K562 (cell line): ENCODE measurements around the gene ACSF3. TPM values are rescaled to one million over a fixed set of nuclear protein-coding genes. Genes with fewer than 3 reads are reported as not detected.
A peak's percentile ranks its signal among the peaks of the same experiment; 100 is the strongest.

Experiments used
- ATAC-seq: fragments of 200-7000 bp; cut with Tn5 transposase; 3 replicates; pipeline ENCODE4 v1.9.1; 2020; ENCODE audit warnings: moderate library complexity
- BruUV-seq: library from RNA; stranded (reverse); fragments of 400-500 nt; replicated peaks from 2 replicates; lab custom pipeline; 2021; lab: Mats Ljungman, UMichigan
- CTCF ChIA-PET: fragments of 300-600 bp; formaldehyde crosslinking; extraction: SDS; loops from one replicate; lab custom pipeline; 2021; ENCODE audit warnings: low intra/inter-chr PET ratio; lab: Yijun Ruan, JAX
- POLR2A ChIA-PET: fragments of 300-600, 350-650 bp; sonication (Branson Sonifier 250); formaldehyde crosslinking; extraction: SDS; loops from one replicate; lab custom pipeline; 2021; ENCODE audit warnings: antibody characterized with exemption, inconsistent platforms; lab: Yijun Ruan, JAX
- DNase-seq, 4 experiments: peaks; one replicate each; pipeline versions ENCODE4 v3.0.0 to v3.0.0-alpha.2; 2011 to 2018; ENCODE audit warnings: low spot score in 3 of 4, mixed read lengths in 3 of 4; ENCODE audit errors: extremely low read depth in 1 of 4
- FAIRE-seq: peaks from 2 replicates; lab custom pipeline; 2011; peaks lifted over from hg19 to GRCh38; lab: Jason Lieb, UNC
- H2AFZ ChIP-seq: 2 replicates; pipeline ENCODE4 v1.6.0; 2011; ENCODE audit warnings: low read depth, low read length, control low read depth, inconsistent platforms
- H3K27ac ChIP-seq: fragments of 200-600 bp; 3 replicates; pipeline ENCODE4 v1.8.0; 2011; ENCODE audit warnings: low read depth, mild to moderate bottlenecking, control low read depth, inconsistent platforms, low read length, moderate library complexity, mixed read lengths; ENCODE audit errors: extremely low read depth
- H3K27me3 ChIP-seq, 2 experiments: fragments of 300-600 bp in 1 of 2; 2 replicates in 1 of 2; 3 replicates in 1 of 2; pipeline versions ENCODE4 v1.6.0 to v1.8.0; 2011; ENCODE audit warnings: inconsistent platforms in 2 of 2, low read length in 2 of 2, mild to moderate bottlenecking in 1 of 2, mixed read lengths in 1 of 2, moderate library complexity in 1 of 2; ENCODE audit not compliant: control insufficient read depth in 2 of 2, insufficient read depth in 2 of 2
- H3K36me3 ChIP-seq: fragments of 300-600 bp; 3 replicates; pipeline ENCODE4 v1.8.0; 2011; ENCODE audit warnings: mild to moderate bottlenecking, low read length, inconsistent platforms; ENCODE audit not compliant: control insufficient read depth, insufficient read depth
- H3K4me1 ChIP-seq, 2 experiments: fragments of 200-600 bp in 1 of 2; replicated peaks in 1 of 2; 2 replicates in 1 of 2; 3 replicates in 1 of 2; pipeline versions ENCODE4 v1.5.1 to v1.8.0; 2011; ENCODE audit warnings: inconsistent platforms in 2 of 2, low read length in 2 of 2, mild to moderate bottlenecking in 1 of 2, mixed read lengths in 1 of 2, moderate library complexity in 1 of 2; ENCODE audit not compliant: control insufficient read depth in 2 of 2, insufficient read depth in 2 of 2
- H3K4me2 ChIP-seq: 2 replicates; pipeline ENCODE4 v1.6.1; 2011; ENCODE audit warnings: low read length, control low read depth, inconsistent platforms, mixed read lengths; ENCODE audit not compliant: insufficient read depth
- H3K4me3 ChIP-seq: fragments of 200-600 bp; sonication (generic), shearing (Covaris generic); 2 replicates; pipeline ENCODE4 v1.5.1; 2016; ENCODE audit warnings: control low read depth, inconsistent platforms
- H3K79me2 ChIP-seq: fragments of 200-600 bp; 3 replicates; pipeline ENCODE4 v1.8.0; 2011; ENCODE audit warnings: low read length, inconsistent platforms; ENCODE audit not compliant: control insufficient read depth, insufficient read depth
- H3K9ac ChIP-seq, 2 experiments: 2 replicates each; pipeline versions ENCODE4 v1.6.0 to v1.6.1; 2011; ENCODE audit warnings: low read depth in 2 of 2, low read length in 2 of 2, control low read depth in 1 of 2, inconsistent platforms in 1 of 2, mild to moderate bottlenecking in 1 of 2, mixed read lengths in 1 of 2; ENCODE audit not compliant: insufficient read depth in 1 of 2
- H3K9me1 ChIP-seq: one replicate; pipeline ENCODE4 v1.6.0; 2011; ENCODE audit warnings: inconsistent platforms, mild to moderate bottlenecking, low read length, moderate library complexity; ENCODE audit not compliant: control insufficient read depth, insufficient read depth
- H3K9me3 ChIP-seq: replicated peaks from 2 replicates; pipeline ENCODE4 v1.5.1; 2011; ENCODE audit warnings: low read depth, low read length, inconsistent platforms; ENCODE audit not compliant: control insufficient read depth, insufficient read depth
- H4K20me1 ChIP-seq: replicated peaks from 2 replicates; pipeline ENCODE4 v1.6.1; 2011; ENCODE audit warnings: low read length, inconsistent platforms, mixed read lengths; ENCODE audit not compliant: control insufficient read depth, insufficient read depth
- CBX3 ChIP-seq, 2 experiments: IDR thresholded peaks; 1 replicate in 1 of 2; 2 replicates in 1 of 2; pipeline ENCODE4 v1.6.1; 2012; ENCODE audit warnings: inconsistent platforms in 2 of 2, low read length in 2 of 2, borderline replicate concordance in 1 of 2, control low read depth in 1 of 2
- CHAMP1 ChIP-seq: fragments of 450-650 bp; IDR thresholded peaks from 2 replicates; pipeline ENCODE4 v1.6.1; 2016; ENCODE audit warnings: mild to moderate bottlenecking
- CXXC5 ChIP-seq: fragments of 250-450 bp; sonication (Bioruptor Pico); IDR thresholded peaks from 2 replicates; pipeline ENCODE4 v1.8.0; 2022; ENCODE audit warnings: inconsistent platforms, mild to moderate bottlenecking, moderate library complexity
- RBM34 ChIP-seq: fragments of 200-400 bp; formaldehyde crosslinking; IDR thresholded peaks from 2 replicates; pipeline ENCODE4 v1.6.1; 2018; ENCODE audit warnings: low read length, borderline replicate concordance; ENCODE audit not compliant: insufficient read depth
- ZFP36 ChIP-seq: fragments of 150-350 bp; IDR thresholded peaks from 2 replicates; pipeline ENCODE4 v1.6.1; 2018; ENCODE audit warnings: low read length, low read depth; ENCODE audit not compliant: partially characterized antibody
- ZNF311 ChIP-seq: fragments of 250-450 bp; sonication (Bioruptor Pico); IDR thresholded peaks from 2 replicates; pipeline ENCODE4 v1.4.0; 2020; ENCODE audit warnings: mild to moderate bottlenecking, moderate library complexity
- WGBS: fragments of 100-300 bp; shearing (Covaris generic); methylation state at CpG from one replicate; pipeline ENCODE4 v1.1.6; 2016; ENCODE audit warnings: low coverage, mixed read lengths; ENCODE audit not compliant: insufficient coverage; ENCODE audit errors: missing lambda C conversion rate; 5-methylcytosine and 5-hydroxymethylcytosine counted together
- in situ Hi-C: fragments of 300-500 bp; cut with MboI; formaldehyde crosslinking; loops from 4 replicates; pipeline ENCODE4 v1.15.0; 2018; ENCODE audit warnings: inconsistent platforms, mixed read lengths
- intact Hi-C: fragments of 100-400 bp; cut with micrococcal nuclease; formaldehyde crosslinking; loops from 2 replicates; pipeline ENCODE4 v1.14.2; 2022
- polyA plus RNA-seq, 8 experiments: library from polyadenylated mRNA; depleted of rRNA in 4 of 8; stranded (reverse) in 5 of 8; unstranded in 3 of 8; fragments of >200 nt; fragmentation: Nextera tagmentation in 2 of 8; fragmentation: Illumina TruSeq in 1 of 8; extraction: Ambion mirVana in 2 of 8; extraction: Trizol in 1 of 8; gene quantifications; 2 replicates each; pipeline versions ENCODE4 v1.2.1 to v1.2.3, GENCODE V29; 2011 to 2014; ENCODE audit warnings: inconsistent platforms in 1 of 8, missing spikeins in 1 of 8
- total RNA-seq, 7 experiments: library from RNA; depleted of rRNA in 6 of 7; stranded (reverse); fragments of >200 nt in 6 of 7; fragmentation: Illumina TruSeq in 2 of 7; extraction: Trizol in 2 of 7; gene quantifications; 2 replicates each; pipeline versions ENCODE4 v1.2.1 to v1.2.3, GENCODE V29; 2011 to 2021; ENCODE audit warnings: low replicate concordance in 1 of 7

The ACSF3 gene
- total and polyA plus RNA-seq, 9 of the 15 experiments (the other 6 are each of a cell fraction or from before 2014, with no cell fraction given), result 0.77 to 32.8 (median 14.7) TPM

GRCh38 chr16:89149386-89149785 is 55.7 kb downstream of the ACSF3 start:
- in situ Hi-C loops, result no loop called here
- H3K4me3 ChIP-seq, result no peak overlapping the region
- TF ChIP-seq ZNF311 (CRISPR knock-in tag) (no peak), CXXC5 (no peak), CHAMP1 (no peak), RBM34 (no peak), ZFP36 (peak; percentile 48), CBX3 (IDR thresholded peaks at IDR 0.05; ENCODE audit: borderline replicate concordance in 1 of 2, low read length in 2 of 2) (0 out of 3 replicates have a peak, but pooled peaks of 1 of the 2 experiments have one; percentile 32)
- TF ChIP-seq, all 486 proteins: peak for 2
- FAIRE-seq (no peak), ATAC-seq (no peak), DNase-seq (no peak)
- no peak overlapping the region for H3K27ac ChIP-seq
- H3K9me1 ChIP-seq, result no peaks in the 10 kb centered on the region
- peaks cover 0 to 24% of the 10 kb centered on the region in 2 experiments; a peak in 2 of 5 replicates for H3K4me1 ChIP-seq
- no peaks in the 10 kb centered on the region for H3K27me3 ChIP-seq
- H3K9me3 ChIP-seq, result peaks cover 5% of the 10 kb centered on the region
- H3K9ac ChIP-seq, result no peak overlapping the region
- POLR2A ChIA-PET, result interaction anchor here (0.6 kb wide), 1 partner anchor 28 kb away, joined by 3 read pairs; no protein-coding TSS in a partner anchor
- H3K4me2 ChIP-seq, result no peak overlapping the region
- no peaks in the 10 kb centered on the region for H4K20me1 ChIP-seq
- H3K79me2 ChIP-seq, result no peaks in the 10 kb centered on the region
- no peak overlapping the region for H2AFZ ChIP-seq
- intact Hi-C loops, result no loop called here
- CTCF ChIA-PET, result no interaction called here
- no TSS peak for BruUV-seq
- WGBS, result 86% methylated on average over 9 of the region's 9 CpGs
- H3K36me3 ChIP-seq, result peaks cover 45% of the 10 kb centered on the region; the same call in 2 of the 3 replicates
